Spleen (tissue), 7 donors: ENCODE results near the gene CYTH2.

Experiments
- CTCF ChIP-seq, 11 experiments: fragments of 200-600 bp in 7 of 11; fragments of 450-650 bp in 4 of 11; sonication (generic) in 4 of 11; IDR thresholded peaks in 8 of 11; conservative IDR thresholded peaks in 3 of 11; 1 replicate in 7 of 11; 2 replicates in 4 of 11; pipeline versions ENCODE4 v1.4.0 to v1.8.0; 2016 to 2021; ENCODE audit warnings: antibody characterized with exemption in 11 of 11, inconsistent platforms in 4 of 11, mild to moderate bottlenecking in 1 of 11
- POLR2A ChIP-seq, 3 donors: fragments of 450-650 bp; IDR thresholded peaks; one replicate each; pipeline ENCODE4 v1.5.1; 2017; ENCODE audit warnings: antibody characterized with exemption in 3 of 3, mild to moderate bottlenecking in 1 of 3
- POLR2AphosphoS5 ChIP-seq, 3 donors: sonication (generic); formaldehyde crosslinking; IDR thresholded peaks; one replicate each; pipeline ENCODE4 v1.5.1; 2017; ENCODE audit warnings: antibody characterized with exemption in 3 of 3
- donor health status: DM: no; HTN: no; CAD: no; lungs with moderate emphysema.
- donor health status: DM: no; HTN: no; CAD: no.
- donor health status: DM: no; HTN: no; CAD: no.

- TF ChIP-seq CTCF (IDR thresholded peaks at IDR 0.05 in 8 of 11, conservative IDR thresholded peaks at IDR 0.05 in 3 of 11) (no peak), POLR2AphosphoS5 (IDR thresholded peaks at IDR 0.05) (no peak), POLR2A (IDR thresholded peaks at IDR 0.05) (no peak)
These were observed 47.6 kb upstream of the CYTH2 start for GRCh38 chr19:48421548-48421947.
